Keratinocyte (primary cell): Measurements from ENCODE around the gene PGM2L1. TPM values are rescaled to one million over a fixed set of nuclear protein-coding genes. Genes with fewer than 3 reads are reported as not detected.

Source experiments
- DNase-seq: peaks from one replicate; pipeline ENCODE4 v3.0.0-alpha.2; 2011; ENCODE audit warnings: low read depth, missing footprints, low spot score
- FAIRE-seq: peaks from 2 replicates; lab custom pipeline; 2011; peaks lifted over from hg19 to GRCh38; lab: Jason Lieb, UNC
- H2AFZ ChIP-seq: 2 replicates; pipeline ENCODE4 v1.6.0; 2012; ENCODE audit warnings: low read length, control low read depth, inconsistent platforms; ENCODE audit not compliant: control insufficient read depth
- H3K27ac ChIP-seq: 2 replicates; pipeline ENCODE4 v1.5.1; 2011; ENCODE audit warnings: low read length; ENCODE audit not compliant: control insufficient read depth, insufficient read depth
- H3K27me3 ChIP-seq: 3 replicates; pipeline ENCODE4 v1.6.0; 2011; ENCODE audit warnings: low read length; ENCODE audit not compliant: control insufficient read depth, insufficient read depth; ENCODE audit errors: extremely low read depth
- H3K36me3 ChIP-seq, 2 experiments: 2 replicates in 1 of 2; 3 replicates in 1 of 2; pipeline ENCODE4 v1.5.1; 2011; ENCODE audit warnings: low read length in 2 of 2, mild to moderate bottlenecking in 1 of 2; ENCODE audit not compliant: control insufficient read depth in 2 of 2, insufficient read depth in 2 of 2; ENCODE audit errors: extremely low read depth in 1 of 2
- H3K4me1 ChIP-seq: 3 replicates; pipeline ENCODE4 v1.5.1; 2011; ENCODE audit warnings: low read length; ENCODE audit not compliant: control insufficient read depth, insufficient read depth; ENCODE audit errors: extremely low read depth
- H3K4me2 ChIP-seq: 3 replicates; pipeline ENCODE4 v1.6.0; 2011; ENCODE audit warnings: low read depth, low read length; ENCODE audit not compliant: control insufficient read depth, insufficient read depth; ENCODE audit errors: extremely low read depth
- H3K4me3 ChIP-seq, 3 experiments: fragments of 200-600 bp in 1 of 3; sonication (generic) in 1 of 3; 2 replicates in 2 of 3; 3 replicates in 1 of 3; pipeline ENCODE4 v1.5.1; 2011 to 2016; ENCODE audit warnings: low read length in 3 of 3, mild to moderate bottlenecking in 3 of 3, control low read depth in 2 of 3, inconsistent platforms in 1 of 3, low read depth in 1 of 3, mixed read lengths in 1 of 3, mixed run types in 1 of 3, moderate library complexity in 1 of 3; ENCODE audit not compliant: control insufficient read depth in 2 of 3, insufficient read depth in 2 of 3; ENCODE audit errors: extremely low read depth in 1 of 3
- H3K79me2 ChIP-seq: 2 replicates; pipeline ENCODE4 v1.6.0; 2012; ENCODE audit warnings: low read length; ENCODE audit not compliant: control insufficient read depth, insufficient read depth
- H3K9ac ChIP-seq: 3 replicates; pipeline ENCODE4 v1.6.0; 2011; ENCODE audit warnings: low read length; ENCODE audit not compliant: control insufficient read depth, insufficient read depth; ENCODE audit errors: extremely low read depth
- H3K9me1 ChIP-seq: 3 replicates; pipeline ENCODE4 v1.6.0; 2011; ENCODE audit warnings: low read length; ENCODE audit not compliant: control insufficient read depth, insufficient read depth; ENCODE audit errors: extremely low read depth
- H3K9me3 ChIP-seq: 2 replicates; pipeline ENCODE4 v1.5.1; 2012; ENCODE audit warnings: low read depth, low read length; ENCODE audit not compliant: control insufficient read depth
- H4K20me1 ChIP-seq: 3 replicates; pipeline ENCODE4 v1.6.0; 2011; ENCODE audit warnings: low read length; ENCODE audit not compliant: control insufficient read depth, insufficient read depth; ENCODE audit errors: extremely low read depth
- EZH2 ChIP-seq: IDR thresholded peaks from one replicate; pipeline ENCODE4 v1.6.1; 2012; ENCODE audit warnings: inconsistent platforms, mild to moderate bottlenecking, low read length, moderate library complexity
- dilution Hi-C: fragments of 300-500 bp; cut with MboI; formaldehyde crosslinking; loops from one replicate; pipeline ENCODE4 v1.7.0; 2020; ENCODE audit warnings: low sequenced_read_pairs; ENCODE audit not compliant: extremely low pct_ligation_motif_present
- polyA plus RNA-seq, 5 experiments: library from polyadenylated mRNA; depleted of rRNA in 3 of 5; stranded (reverse) in 3 of 5; stranded (forward) in 1 of 5; unstranded in 1 of 5; fragments of >200 nt; gene quantifications; 1 replicate in 1 of 5; 2 replicates in 3 of 5; 3 replicates in 1 of 5; pipeline versions ENCODE4 v1.2.1 to v1.2.3, GENCODE V29; 2011 to 2012; ENCODE audit warnings: missing spikeins in 2 of 5, low read depth in 1 of 5, low replicate concordance in 1 of 5
- TF ChIP-seq, protein P1 (sequence below), 3 experiments: IDR thresholded peaks in 1 of 3; conservative IDR thresholded peaks in 1 of 3; optimal IDR thresholded peaks in 1 of 3; 2 replicates in 2 of 3; 3 replicates in 1 of 3; pipeline versions ENCODE3 to v1.5.1; 2011; ENCODE audit warnings: low read length in 3 of 3, mild to moderate bottlenecking in 3 of 3, moderate library complexity in 2 of 3, control low read depth in 1 of 3, inconsistent platforms in 1 of 3; ENCODE audit not compliant: insufficient read depth in 2 of 3; ENCODE audit errors: extremely low read depth in 1 of 3

The PGM2L1 gene
- polyA plus RNA-seq, 1 donor (not counting 4 experiments of a cell fraction or from before 2014, with no cell fraction given), result 3.1 TPM

DNA sequence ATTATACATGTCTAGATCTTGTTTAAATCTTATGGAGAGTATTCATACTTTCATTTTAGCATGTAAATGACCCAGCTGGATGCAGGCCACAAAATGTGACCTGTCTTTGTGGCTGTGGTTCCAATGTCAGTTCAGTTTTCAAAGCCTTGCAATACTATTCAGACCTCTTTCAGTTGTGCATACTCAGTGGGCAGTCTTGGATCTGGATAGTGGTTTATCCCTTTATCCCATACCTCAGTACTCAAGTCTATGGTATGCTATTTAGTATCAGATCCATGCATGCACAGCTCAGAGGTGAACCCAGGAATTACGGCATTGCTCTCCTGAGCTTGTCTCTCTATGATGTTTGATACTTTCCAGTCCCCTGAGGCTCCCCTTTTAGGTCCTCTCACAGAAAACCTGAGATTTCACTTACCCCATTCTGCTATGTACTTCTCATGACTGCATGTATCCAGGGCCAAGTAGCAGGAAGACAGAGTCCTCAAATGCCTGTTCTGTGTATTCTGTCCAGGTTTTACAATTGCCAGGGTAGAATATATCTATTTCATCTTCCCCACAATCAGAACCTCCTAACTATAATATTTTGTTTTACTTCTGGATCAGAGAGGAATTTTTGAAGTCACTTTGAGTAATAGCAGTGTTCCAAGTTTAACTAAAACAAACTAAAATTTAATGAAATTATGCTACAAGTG is 79.8 kb downstream of the PGM2L1 start:
- Histone ChIP-seq H3K36me3 (no peaks in the 10 kb centered on the region), H4K20me1 (no peaks in the 10 kb centered on the region), H3K4me3 (no peak overlapping the region), H3K9me1 (no peaks in the 10 kb centered on the region), H3K4me1 (peaks cover 19% of the 10 kb centered on the region), H3K9ac (no peak overlapping the region), H3K79me2 (no peaks in the 10 kb centered on the region), H3K27me3 (no peaks in the 10 kb centered on the region), H2AFZ (peak overlapping the region; percentile 61), H3K27ac (no peak overlapping the region), H3K9me3 (peaks cover 2% of the 10 kb centered on the region), H3K4me2 (no peak overlapping the region)
- no peak for TF ChIP-seq EZH2
- TF ChIP-seq, protein P1, sequence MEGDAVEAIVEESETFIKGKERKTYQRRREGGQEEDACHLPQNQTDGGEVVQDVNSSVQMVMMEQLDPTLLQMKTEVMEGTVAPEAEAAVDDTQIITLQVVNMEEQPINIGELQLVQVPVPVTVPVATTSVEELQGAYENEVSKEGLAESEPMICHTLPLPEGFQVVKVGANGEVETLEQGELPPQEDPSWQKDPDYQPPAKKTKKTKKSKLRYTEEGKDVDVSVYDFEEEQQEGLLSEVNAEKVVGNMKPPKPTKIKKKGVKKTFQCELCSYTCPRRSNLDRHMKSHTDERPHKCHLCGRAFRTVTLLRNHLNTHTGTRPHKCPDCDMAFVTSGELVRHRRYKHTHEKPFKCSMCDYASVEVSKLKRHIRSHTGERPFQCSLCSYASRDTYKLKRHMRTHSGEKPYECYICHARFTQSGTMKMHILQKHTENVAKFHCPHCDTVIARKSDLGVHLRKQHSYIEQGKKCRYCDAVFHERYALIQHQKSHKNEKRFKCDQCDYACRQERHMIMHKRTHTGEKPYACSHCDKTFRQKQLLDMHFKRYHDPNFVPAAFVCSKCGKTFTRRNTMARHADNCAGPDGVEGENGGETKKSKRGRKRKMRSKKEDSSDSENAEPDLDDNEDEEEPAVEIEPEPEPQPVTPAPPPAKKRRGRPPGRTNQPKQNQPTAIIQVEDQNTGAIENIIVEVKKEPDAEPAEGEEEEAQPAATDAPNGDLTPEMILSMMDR (optimal IDR thresholded peaks at IDR 0.05 in 1 of 3, IDR thresholded peaks at IDR 0.05 in 1 of 3, conservative IDR thresholded peaks at IDR 0.05 in 1 of 3; ENCODE audit: extremely low read depth in 1 of 3, insufficient read depth in 2 of 3, low read length in 3 of 3), result peak in 2 of 3 experiments; percentile 15 to 16
- no peak for DNase-seq
- dilution Hi-C loops, result no loop called here
- no peak for FAIRE-seq

DNA sequence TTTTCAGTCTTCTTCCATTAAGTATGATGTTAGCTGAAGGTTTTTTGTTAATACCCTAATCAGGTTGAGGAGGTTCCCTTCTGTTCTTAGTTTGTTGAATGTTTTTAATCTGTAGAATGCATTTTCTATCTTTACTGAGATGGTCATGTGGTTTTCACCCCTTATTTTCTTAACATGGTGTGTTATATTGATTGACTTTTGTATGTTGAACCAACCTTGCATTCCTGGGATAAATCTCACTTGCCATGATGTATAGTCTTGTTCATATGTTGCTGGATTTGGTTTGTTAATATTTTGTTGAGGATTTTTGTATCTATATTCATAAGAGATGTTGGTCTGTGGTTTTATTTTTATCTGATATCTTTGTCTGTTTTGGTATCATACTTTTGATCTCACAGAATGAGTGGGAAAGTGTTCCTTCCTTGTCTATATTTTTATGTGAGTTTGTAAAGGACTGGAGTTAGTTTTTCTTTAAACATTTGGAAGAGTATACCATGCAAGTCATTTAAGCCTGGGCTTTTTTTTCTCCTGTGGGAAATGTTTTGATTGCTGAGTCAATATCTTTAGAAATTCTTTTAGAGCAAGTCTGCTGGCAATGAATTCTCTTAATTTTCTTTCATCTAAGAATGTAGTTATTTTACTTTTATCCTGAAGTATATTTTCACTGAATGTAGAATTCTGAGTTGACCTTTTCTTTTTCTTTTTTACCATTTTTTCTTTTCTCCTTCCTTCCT is 81.3 kb downstream of the PGM2L1 start:
- peaks cover 19% of the 10 kb centered on the region for H3K4me1 ChIP-seq
- H3K9ac ChIP-seq, result no peak overlapping the region
- no peak overlapping the region for H3K4me2 ChIP-seq
- H3K4me3 ChIP-seq, result no peak overlapping the region
- peaks cover 2% of the 10 kb centered on the region for H3K9me3 ChIP-seq
- no peaks in the 10 kb centered on the region for H3K79me2 ChIP-seq
- H3K27ac ChIP-seq, result no peak overlapping the region
- no peak overlapping the region for H2AFZ ChIP-seq
- DNase-seq, result no peak
- H3K27me3 ChIP-seq, result no peaks in the 10 kb centered on the region
- H3K9me1 ChIP-seq, result no peaks in the 10 kb centered on the region
- dilution Hi-C loops, result no loop called here
- TF ChIP-seq, protein P1 (optimal IDR thresholded peaks at IDR 0.05 in 1 of 3, IDR thresholded peaks at IDR 0.05 in 1 of 3, conservative IDR thresholded peaks at IDR 0.05 in 1 of 3; ENCODE audit: extremely low read depth in 1 of 3, insufficient read depth in 2 of 3, low read length in 3 of 3), result no peak
- no peak for TF ChIP-seq EZH2
- FAIRE-seq, result no peak
- no peaks in the 10 kb centered on the region for H3K36me3 ChIP-seq
- H4K20me1 ChIP-seq, result no peaks in the 10 kb centered on the region
